Measurements from ENCODE around the gene HEG1.
A peak's percentile ranks its signal among the peaks of the same experiment; 100 is the strongest.

Gene HEG1

DNA sequence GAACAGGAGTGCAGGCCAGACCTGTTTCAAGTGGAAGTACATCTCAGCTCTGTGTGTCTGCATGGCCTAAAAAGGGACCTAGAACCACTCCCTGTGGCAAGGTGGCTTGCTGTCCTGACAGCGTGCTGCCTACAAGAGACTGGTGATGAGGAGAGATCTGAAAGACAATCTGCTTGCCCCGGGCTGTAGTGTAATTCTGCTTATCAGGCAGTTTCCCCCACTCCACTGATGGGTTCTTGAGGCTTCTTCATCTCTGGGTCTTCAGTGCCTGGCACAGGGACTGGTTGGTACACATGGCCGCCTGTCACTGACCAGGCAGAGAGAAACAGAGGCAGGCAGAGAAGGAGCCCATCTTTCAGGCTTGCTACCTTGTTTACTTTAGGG, 57.6 kb downstream of the HEG1 start:
- DNase-seq (ENCODE audit: low read depth, low spot score) = no peak
- no peak overlapping the region for H3K27ac ChIP-seq

DNA sequence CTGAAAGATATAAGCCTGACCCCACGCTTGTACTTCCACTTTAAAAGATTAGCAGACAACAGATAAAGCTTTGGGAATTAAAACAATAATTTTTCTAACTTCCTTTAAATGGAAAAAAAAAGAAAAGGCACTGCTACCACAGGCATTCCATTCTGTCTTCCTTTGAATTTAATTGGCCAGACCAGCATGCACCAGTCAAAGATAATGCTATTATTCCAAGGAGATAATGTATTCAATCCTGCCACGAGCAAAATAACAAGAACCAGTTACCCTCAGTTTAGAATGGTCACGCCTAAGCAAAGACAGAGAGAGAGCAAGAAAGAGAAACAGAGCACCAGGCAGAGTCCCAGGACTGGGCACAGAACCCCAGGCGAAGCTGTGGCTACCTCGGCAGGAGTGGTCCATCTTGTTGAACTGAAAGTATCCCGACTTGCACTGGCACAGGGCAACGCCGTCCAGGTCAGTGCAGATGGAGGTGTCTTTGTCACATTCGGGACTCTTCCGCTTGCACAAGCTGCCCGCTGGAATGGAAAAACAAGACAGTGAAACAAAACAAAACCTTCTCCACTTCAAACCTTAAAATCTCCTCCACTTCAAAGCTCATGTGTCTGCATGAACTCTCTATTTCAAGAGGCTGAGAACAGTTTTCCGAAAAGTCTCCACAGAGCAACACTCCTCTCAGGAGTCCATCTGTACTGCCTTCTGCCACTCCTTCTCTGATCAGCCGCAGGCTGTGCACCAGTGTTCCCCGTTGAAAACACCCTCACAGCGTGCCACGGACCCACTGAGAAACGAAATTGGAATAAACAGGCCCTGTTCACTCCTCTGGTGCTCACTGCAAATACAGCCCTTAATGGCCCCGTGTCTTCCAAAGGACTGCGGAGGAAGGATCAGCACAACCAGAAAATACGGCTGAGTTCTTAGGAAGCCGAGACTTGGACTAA, 58.2 kb downstream of the HEG1 start:
- DNase-seq (ENCODE audit: low read depth, low spot score) = no peak
- H3K27ac ChIP-seq = no peak overlapping the region

DNA sequence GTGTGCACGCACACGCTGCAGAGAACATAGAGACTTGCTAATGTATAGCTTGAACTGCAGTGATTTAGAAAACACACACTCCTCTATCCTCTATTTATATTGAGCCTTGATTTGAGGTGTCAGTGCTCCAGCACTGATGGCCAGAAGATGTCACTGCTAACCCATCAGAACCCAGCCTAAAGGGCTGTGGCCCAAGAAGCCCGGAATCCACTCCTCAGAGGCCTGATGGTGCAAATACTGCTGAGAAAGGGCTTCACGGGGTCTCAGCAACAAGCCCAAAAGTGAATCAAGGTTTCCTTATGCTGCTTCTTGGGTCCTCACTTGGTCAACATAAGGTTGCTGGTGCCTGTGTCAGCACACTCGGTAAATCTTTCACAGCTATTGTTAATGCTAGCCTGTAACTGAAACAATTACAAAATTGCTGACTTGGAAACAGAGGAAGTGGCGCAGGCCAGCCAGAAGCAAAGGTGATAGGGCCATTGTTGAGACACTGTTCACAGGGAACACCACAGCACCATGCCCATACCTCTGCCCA, 60.3 kb downstream of the HEG1 start:
- H3K27ac ChIP-seq = no peak overlapping the region
- DNase-seq (ENCODE audit: low read depth, low spot score) = no peak

DNA sequence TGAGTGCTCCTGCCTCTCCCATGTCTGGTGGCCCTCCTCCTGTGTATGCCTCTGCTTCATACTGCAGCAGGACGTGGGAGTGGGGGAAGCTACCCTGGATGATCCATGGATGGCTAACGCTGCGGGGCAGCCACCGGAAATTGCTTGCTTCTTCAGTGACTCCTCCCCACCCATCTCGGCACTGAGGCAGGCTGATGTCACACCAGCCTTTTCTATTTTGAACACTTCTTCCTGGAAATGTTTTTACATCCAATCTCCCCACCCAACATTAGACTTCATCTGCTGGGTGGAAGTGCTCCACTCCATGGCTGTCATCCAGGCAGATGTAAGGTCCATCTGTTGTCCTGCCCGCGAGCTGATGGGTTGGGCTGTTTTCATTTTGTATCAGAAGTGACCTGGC, 62.3 kb downstream of the HEG1 start:
- DNase-seq (ENCODE audit: low read depth, low spot score) = no peak
- no peak overlapping the region for H3K27ac ChIP-seq

DNA sequence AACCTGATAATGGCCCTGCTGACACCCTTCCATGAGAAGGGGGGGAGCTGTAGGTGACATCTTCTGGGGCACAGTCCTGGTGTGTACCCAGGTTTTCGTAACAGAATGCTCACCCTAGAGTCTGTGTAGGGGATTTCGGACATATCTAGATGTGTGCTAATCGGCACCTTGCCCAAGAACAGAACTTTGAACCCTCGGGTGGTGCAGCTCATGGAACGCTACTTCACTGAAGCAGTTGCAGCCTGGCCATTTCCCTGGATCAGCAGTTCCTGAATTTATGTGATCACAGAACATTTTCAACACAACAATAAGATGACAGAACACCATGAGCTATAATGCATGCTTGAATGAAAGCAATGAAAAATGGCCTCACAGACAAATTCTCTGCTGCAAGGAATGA, 63.8 kb downstream of the HEG1 start:
- H3K27ac ChIP-seq = no peak overlapping the region
- DNase-seq (ENCODE audit: low read depth, low spot score) = no peak

DNA sequence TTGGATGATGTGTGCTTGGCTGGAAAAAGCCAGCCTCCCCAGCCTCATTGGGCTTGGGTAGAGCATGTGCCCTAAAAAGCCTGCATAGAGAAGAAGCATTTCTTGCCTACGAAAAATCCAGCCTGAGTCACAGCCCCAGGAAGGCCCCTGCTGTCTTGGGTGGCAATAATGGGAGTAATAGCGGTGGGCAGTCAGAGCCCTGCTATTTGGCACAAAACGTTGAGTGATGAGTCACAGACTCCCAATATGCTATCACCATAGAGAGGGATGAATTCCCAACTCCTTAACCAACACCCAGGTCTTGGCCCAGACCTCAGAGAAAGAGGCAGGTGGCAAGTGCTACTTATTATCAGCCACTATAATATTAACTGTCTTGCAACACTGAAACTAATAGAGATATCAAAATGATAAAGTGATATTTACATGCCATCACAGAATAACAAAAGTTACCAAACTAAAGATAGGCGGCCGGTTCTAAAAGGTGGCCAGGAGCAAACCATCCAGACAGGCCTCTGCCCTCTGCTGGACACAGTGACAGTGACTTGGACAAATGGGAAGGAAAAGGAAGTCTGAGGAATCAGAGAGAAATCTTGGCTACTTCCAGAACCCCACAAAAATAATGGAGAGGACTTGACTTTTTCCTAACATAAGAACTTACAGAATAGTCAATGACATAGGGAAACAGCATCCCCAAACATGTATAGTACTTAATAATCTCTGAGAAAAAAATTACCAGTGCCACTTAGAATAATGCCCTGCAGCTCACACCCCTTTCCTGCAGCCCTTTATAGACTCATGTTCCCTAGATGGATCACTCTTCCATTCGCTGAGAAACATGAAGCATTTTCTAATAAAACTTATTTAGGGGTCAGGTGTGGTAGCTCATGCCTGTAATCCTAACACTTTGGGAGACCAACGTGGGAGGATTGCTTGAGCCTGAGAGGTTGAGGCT, 69.3 kb downstream of the HEG1 start:
- DNase-seq (ENCODE audit: low read depth, low spot score) = peak; percentile 26
- H3K27ac ChIP-seq = peak overlapping the region; percentile 84

DNA sequence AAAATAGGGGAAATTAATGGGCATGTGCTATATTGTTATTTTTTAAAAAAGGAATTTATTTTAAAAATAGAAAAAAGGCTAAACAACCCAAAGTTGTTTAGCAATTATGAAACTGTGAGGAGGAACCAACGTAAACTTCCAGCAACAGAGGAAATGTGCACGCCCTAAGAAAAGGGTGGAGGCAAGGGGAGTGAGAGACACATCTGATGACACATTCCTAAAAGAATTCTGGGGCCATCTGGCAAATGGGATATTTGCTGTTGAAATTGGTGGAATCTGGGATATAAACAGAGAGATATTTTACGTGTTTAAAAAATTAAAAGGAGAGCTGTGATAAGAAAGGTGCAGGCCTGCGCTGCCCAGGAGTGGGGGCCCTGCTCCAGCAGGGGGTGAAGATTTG, 70.4 kb downstream of the HEG1 start:
- DNase-seq (ENCODE audit: low read depth, low spot score) = no peak
- H3K27ac ChIP-seq = peak overlapping the region; percentile 84

DNA sequence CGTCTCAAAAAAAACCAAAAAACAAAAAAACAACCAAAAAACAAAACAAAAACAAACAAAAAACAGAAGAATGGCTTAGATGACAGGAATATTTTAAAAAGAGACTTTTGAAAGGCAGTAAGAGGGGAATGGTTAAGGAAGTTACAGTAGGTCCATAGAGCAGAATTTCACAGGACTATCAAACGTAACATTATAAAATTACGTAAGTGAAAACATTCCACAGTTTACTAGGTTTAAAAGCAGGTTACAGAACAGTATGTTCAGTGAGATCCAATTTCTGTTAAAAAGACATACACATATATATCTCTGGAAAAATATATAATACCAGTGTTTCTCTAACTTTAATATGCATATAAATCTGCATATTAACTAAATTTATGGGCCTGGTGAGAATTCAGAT, 71.0 kb downstream of the HEG1 start:
- no peak for DNase-seq (ENCODE audit: low read depth, low spot score)
- H3K27ac ChIP-seq = peak overlapping the region; percentile 84

DNA sequence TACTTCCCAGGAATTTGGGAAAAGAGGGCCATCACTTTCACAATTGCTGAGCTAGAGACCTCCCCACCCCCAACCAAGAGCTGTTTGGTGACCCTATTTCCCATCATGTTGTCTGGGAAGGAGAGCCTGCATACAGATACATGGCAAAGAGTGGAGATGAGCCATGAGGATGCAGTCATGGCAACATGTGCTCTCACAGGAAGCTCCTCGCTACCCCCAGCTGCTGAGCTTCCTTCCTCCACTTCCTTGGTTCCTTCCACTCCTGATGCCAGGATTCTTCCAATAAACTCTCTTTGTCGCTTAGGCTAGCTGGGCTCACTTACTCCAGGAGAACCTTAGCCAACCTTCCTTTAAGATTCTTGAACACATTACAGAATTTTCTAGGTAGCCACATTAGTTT, 72.9 kb downstream of the HEG1 start:
- H3K27ac ChIP-seq = no peak overlapping the region
- DNase-seq (ENCODE audit: low read depth, low spot score) = no peak

DNA sequence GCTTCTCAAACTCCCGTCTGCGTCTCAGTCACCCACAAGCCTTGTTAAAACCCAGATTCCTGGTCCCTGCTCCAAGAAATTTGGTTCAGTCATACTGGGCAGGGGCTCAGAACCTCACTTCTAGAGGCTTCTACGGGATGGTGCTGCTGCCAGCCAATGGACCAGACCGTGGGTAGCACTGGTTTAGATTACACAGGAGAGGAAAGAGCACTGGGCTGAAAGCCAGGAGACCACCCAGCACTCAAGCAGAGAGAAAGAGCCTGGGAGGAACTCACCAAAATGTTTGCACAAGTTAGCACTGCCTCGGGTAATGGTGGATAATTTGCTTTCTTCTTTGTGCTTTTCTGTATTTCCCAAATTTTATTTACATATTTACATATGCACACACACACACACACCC, 74.3 kb downstream of the HEG1 start:
- no peak for DNase-seq (ENCODE audit: low read depth, low spot score)
- no peak overlapping the region for H3K27ac ChIP-seq

DNA sequence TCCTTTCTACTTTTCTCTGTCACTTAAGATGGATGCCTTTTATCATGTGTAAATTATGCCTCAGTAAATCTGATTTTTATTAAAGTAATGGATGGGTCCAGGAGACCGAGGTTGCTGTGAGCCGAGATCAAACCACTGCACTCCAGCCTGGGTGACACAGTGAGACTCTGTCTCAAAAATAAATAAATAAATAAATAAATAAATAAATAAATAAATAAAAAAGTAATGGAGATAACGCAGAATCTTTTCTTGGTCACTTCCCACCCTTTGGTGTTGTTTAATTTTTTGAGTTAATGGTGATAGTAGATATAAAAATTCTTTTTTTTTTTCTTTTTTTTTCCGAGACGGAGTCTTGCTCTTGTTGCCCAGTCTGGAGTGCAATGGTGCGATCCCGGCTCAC, 77.2 kb downstream of the HEG1 start:
- no peak for DNase-seq (ENCODE audit: low read depth, low spot score)

DNA sequence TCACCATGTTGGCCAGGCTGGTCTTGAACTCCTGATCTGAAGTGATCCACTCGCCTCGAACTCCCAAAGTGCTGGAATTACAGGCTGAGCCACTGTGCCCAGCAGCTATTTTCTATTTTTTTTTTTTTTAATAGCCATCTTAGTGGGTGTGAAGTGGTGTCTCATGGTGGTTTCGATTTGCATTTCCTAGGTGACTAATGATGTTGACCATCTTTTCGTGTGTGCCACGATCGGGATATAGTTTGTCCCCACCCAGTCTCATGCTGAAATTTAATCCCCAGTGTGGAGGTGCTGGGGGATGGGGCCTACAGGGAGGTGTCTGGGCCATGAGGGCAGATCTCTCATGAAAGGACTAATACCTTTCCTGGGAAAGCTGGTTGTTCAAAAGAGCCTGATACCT, 79.4 kb downstream of the HEG1 start:
- no peak for DNase-seq (ENCODE audit: low read depth, low spot score)
- H3K27ac ChIP-seq = no peak overlapping the region

More for the DNA sequence above, 77.2 kb downstream of the HEG1 start:
- H3K27ac ChIP-seq = no peak overlapping the region

DNA sequence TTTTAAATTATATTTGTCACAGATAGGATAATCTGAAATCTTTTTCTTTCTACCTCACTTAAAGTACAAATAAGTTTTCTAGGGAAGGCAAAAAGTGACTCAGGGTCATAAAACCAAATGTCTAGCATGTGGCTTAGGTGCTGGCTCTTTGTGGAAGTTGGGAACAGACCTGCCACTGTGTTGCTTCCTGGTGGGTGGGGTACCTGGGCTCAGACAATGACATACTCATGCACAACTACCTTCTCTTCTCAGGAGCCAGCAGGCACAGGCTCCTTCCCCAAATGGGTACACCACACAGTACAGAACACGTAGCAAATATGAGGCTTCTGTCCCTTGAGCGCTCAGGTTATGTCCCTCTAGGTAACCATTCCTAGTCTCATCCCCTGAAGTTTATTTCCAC, 81.1 kb downstream of the HEG1 start:
- H3K27ac ChIP-seq = peak overlapping the region; percentile 12
- no peak for DNase-seq (ENCODE audit: low read depth, low spot score)

DNA sequence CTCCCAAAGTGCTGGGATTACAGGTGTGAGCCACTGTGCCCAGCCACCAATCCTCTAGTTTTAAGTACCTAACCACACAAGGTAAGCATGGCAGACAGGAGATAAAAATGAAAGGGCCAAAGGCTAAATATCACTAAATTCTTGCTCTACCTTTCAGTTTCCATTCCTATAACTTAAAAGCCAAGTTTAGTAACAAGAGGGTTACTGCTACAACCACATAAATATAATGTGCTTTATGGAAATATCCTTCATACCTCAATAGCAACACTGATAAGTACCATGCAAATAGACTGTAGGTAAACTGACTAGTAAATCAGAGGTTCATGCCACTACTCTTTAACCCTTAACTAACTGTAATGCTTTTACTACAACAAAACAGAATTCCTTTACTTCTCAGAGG, 82.5 kb downstream of the HEG1 start:
- H3K27ac ChIP-seq = no peak overlapping the region
- DNase-seq (ENCODE audit: low read depth, low spot score) = no peak

DNA sequence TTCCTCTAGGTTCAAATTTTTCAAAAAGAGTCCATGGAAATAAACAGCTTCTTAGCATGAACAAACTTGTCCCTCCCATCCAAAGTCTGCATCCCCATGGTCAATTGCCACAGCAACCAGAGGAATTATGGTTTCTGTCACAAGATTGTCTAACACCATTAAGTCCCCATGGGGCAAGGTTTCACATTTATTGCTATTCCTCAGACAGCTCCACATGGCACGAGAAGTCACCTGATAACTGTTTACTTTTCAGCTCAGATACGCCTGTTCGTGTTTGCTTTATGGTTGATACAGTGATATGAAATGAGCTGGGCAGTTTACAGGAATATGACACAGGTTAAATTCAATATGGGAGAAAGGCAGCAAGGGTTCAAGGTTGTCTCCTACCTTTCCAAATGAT, 83.3 kb downstream of the HEG1 start:
- H3K27ac ChIP-seq = no peak overlapping the region
- no peak for DNase-seq (ENCODE audit: low read depth, low spot score)

DNA sequence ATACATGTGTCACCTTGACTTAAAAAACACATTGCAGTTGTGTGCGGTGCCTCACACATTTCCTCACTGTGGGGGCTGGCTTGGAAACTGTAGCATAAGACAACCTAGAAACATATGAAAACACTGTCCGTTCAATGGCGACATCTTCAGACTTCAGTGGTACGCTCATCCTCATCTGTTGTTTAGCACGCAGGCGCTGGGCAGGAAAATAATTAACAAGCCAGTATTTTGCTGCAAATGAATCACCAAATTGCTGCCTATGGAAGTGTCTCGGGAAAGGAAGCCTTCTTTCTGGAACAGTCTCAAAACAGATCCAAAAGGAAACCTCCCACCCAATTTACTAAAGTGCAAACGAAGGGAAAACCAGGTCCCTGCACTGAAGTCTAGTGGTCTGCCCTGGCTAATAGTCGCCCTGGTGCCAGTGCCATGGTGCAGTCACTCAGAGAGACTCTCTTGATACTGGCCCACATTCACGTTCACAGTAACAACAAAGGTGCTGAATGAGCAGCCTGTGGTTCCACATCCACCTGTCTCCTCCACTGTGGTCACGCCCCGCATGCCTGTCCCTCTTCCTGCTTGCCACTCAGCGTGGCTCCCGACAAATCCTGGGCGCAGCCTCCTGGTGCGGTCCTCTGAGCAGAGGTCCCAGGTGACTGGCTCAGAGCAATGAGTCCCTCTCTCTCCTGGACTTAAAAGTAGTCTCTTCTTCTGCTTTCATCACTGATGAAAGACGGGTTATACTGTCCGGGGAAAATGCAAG, 85.7 kb downstream of the HEG1 start:
- DNase-seq (ENCODE audit: low read depth, low spot score) = no peak
- H3K27ac ChIP-seq = no peak overlapping the region

DNA sequence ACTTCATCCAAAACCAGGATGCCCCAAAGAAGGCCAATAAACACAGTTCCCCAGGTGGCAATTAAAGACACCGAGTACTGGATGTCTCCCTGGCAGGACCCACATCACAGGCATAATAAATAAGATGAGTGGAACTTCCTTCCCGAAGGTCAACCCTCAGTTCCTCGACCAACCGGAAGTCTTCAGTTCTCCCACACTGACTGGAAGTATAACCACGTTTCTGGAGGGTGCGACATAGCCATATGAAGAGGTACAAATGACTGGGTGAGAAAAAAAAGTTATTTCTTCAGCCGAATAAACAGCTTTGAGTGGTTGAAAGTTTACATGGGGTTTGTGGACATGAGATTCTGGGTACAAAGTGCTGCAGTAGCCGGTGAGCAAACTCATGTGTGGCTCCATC, 86.6 kb downstream of the HEG1 start:
- no peak overlapping the region for H3K27ac ChIP-seq
- no peak for DNase-seq (ENCODE audit: low read depth, low spot score)

DNA sequence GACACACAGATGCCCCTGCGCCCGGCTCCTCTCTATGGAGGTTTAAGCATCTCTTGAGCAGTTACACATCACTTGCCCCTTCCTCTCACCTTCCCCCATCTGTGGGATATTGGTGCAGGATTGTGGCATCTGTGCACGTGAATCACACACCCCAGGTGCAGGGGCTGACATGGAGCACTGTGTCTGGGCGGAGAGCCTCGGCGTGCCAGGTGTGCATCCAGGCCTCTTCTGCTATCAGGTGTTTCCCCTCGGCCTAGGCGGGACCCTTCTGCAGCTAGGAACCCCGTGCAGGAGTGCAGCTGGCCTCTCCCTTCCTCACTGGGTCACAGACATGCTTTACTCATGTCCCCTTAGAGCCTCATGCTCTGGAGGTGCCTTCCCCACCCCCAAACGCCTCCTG, 87.8 kb downstream of the HEG1 start:
- DNase-seq (ENCODE audit: low read depth, low spot score) = no peak
- H3K27ac ChIP-seq = no peak overlapping the region

DNA sequence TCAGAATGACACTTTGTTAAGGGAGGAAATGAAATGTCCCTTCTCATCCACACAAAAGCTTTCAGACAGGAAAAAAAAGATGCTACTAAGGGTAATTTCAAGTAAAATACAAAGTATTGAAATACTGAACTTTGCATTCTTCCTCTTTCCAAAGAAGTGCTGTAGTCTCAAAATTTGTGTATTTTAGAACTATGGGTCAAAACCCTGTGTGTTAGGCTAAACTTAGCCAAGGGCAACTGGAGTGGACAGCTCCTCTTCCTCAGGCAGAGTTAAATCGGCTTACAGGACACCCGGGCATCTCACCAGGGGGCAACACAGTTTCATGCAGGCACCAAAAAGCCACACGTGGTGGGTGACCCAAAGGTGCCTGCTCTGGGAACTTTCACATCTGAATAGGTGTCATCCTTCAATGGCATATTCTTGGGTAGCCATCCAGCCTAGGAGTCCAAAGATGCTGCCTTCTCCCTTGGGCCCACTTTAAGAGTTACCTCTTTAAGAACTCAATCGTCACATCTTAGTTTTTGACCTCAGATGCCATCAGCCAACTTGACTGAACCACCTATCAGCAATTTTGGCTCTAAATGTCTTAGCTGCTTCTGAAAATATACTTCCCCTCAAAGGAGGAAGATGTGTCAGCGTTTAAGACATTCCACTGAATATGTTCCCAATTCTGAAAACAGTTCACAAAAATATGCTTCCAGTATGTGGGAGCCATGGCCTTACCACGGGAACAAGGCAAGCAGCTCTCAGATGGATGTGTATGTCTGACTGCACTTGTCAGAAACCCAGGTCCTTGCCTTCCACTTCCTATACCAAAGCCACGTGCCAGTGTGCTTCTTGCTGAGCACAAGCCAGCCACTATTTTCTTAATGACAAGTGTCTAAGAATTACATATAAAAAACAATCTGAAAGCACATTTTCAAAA, 89.0 kb downstream of the HEG1 start:
- H3K27ac ChIP-seq = no peak overlapping the region
- no peak for DNase-seq (ENCODE audit: low read depth, low spot score)
